ENCODE measurements around the gene TEKT2.

TEKT2 gene

GRCh38 chr1:36096500-36097432 lies 12.9 kb downstream of the TEKT2 start:
- no peak overlapping the region for H3K4me3 ChIP-seq (ENCODE audit: low read length)

GRCh38 chr1:36097693-36098585 lies 14.0 kb downstream of the TEKT2 start:
- DNase-seq (ENCODE audit: low read depth) = no peak
- TF ChIP-seq CTCF (IDR thresholded peaks at IDR 0.05; ENCODE audit: insufficient read depth, low read depth, low read length, missing control alignments) = no peak
- H3K4me3 ChIP-seq (ENCODE audit: low read length) = no peak overlapping the region

More at GRCh38 chr1:36096500-36097432, 12.9 kb downstream of the TEKT2 start:
- DNase-seq (ENCODE audit: low read depth) = no peak
- TF ChIP-seq CTCF (IDR thresholded peaks at IDR 0.05; ENCODE audit: insufficient read depth, low read depth, low read length, missing control alignments) = no peak

- TF ChIP-seq CTCF (IDR thresholded peaks at IDR 0.05; ENCODE audit: insufficient read depth, low read depth, low read length, missing control alignments) = no peak
Observed at GRCh38 chr1:36098650-36099365, 14.9 kb downstream of the TEKT2 start.

GRCh38 chr1:36099681-36100341 lies 15.9 kb downstream of the TEKT2 start:
- DNase-seq (ENCODE audit: low read depth) = peak; percentile 75
- TF ChIP-seq CTCF (IDR thresholded peaks at IDR 0.05; ENCODE audit: insufficient read depth, low read depth, low read length, missing control alignments) = peak; percentile 85
- H3K4me3 ChIP-seq (ENCODE audit: low read length) = no peak overlapping the region

More at GRCh38 chr1:36098650-36099365, 14.9 kb downstream of the TEKT2 start:
- no peak overlapping the region for H3K4me3 ChIP-seq (ENCODE audit: low read length)
- DNase-seq (ENCODE audit: low read depth) = no peak

GRCh38 chr1:36100376-36100775 lies 16.5 kb downstream of the TEKT2 start:
- DNase-seq (ENCODE audit: low read depth) = no peak
- no peak overlapping the region for H3K4me3 ChIP-seq (ENCODE audit: low read length)
- no peak for TF ChIP-seq CTCF (IDR thresholded peaks at IDR 0.05; ENCODE audit: insufficient read depth, low read depth, low read length, missing control alignments)

GRCh38 chr1:36101546-36101945 lies 17.7 kb downstream of the TEKT2 start:
- DNase-seq (ENCODE audit: low read depth) = no peak
- TF ChIP-seq CTCF (IDR thresholded peaks at IDR 0.05; ENCODE audit: insufficient read depth, low read depth, low read length, missing control alignments) = no peak
- H3K4me3 ChIP-seq (ENCODE audit: low read length) = no peak overlapping the region

Measured in epithelial cell of esophagus (primary cell).